ENCODE data around the gene PIP4K2A.

DNA sequence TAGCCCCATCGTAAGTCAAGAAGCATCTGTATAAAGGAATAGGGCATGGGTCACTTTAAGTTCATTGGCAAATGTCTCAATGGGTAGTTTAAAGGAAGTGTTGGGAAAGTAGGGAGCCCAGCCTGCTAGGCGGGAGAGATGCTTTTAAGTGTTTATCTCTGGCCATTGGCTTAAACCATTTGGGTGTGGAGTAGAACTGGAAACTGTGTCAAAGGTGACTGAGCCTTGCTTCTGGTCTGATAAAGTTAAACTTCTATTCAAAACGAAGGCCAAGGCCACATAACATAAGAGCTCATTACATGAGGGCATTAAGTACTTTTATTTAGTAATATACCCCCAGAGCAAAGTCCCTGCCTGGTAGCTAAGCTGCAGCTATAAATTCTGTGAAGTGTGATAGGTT is 220.4 kb downstream of the PIP4K2A start:
- TF ChIP-seq EZH2 (IDR thresholded peaks at IDR 0.05; ENCODE audit: borderline replicate concordance, low read depth, low read length, severe bottlenecking), result no peak
- TF ChIP-seq, protein P1, sequence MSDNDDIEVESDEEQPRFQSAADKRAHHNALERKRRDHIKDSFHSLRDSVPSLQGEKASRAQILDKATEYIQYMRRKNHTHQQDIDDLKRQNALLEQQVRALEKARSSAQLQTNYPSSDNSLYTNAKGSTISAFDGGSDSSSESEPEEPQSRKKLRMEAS (IDR thresholded peaks at IDR 0.05; ENCODE audit: insufficient read depth, insufficient read length), result no peak
